Thyroid gland (tissue), 4 donors: ENCODE results near the gene COL19A1.

Experiments used
- CTCF ChIP-seq, 6 experiments: fragments of 200-600 bp in 3 of 6; fragments of 450-650 bp in 3 of 6; sonication (generic) in 3 of 6; IDR thresholded peaks; one replicate each; pipeline ENCODE4 v1.5.1; 2016 to 2019; ENCODE audit warnings: antibody characterized with exemption in 6 of 6, mild to moderate bottlenecking in 2 of 6, inconsistent platforms in 1 of 6, moderate library complexity in 1 of 6
- POLR2A ChIP-seq, 2 donors: fragments of 450-650 bp; IDR thresholded peaks; one replicate each; pipeline ENCODE4 v1.6.1; 2017; ENCODE audit warnings: antibody characterized with exemption in 2 of 2, mild to moderate bottlenecking in 2 of 2, moderate library complexity in 1 of 2

GRCh38 chr6:70131528-70131927 lies 265.2 kb downstream of the COL19A1 start:
- TF ChIP-seq CTCF (IDR thresholded peaks at IDR 0.05) (no peak), POLR2A (IDR thresholded peaks at IDR 0.05) (no peak)
